K562 (cell line): ENCODE measurements around the gene MSL3. TPM values are rescaled to one million over a fixed set of nuclear protein-coding genes. Genes with fewer than 3 reads are reported as not detected.

Source experiments
- ATAC-seq: fragments of 200-7000 bp; cut with Tn5 transposase; 3 replicates; pipeline ENCODE4 v1.9.1; 2020; ENCODE audit warnings: moderate library complexity
- BruUV-seq: library from RNA; stranded (reverse); fragments of 400-500 nt; replicated peaks from 2 replicates; lab custom pipeline; 2021; lab: Mats Ljungman, UMichigan
- CTCF ChIA-PET: fragments of 300-600 bp; formaldehyde crosslinking; extraction: SDS; loops from one replicate; lab custom pipeline; 2021; ENCODE audit warnings: low intra/inter-chr PET ratio; lab: Yijun Ruan, JAX
- POLR2A ChIA-PET: fragments of 300-600, 350-650 bp; sonication (Branson Sonifier 250); formaldehyde crosslinking; extraction: SDS; loops from one replicate; lab custom pipeline; 2021; ENCODE audit warnings: antibody characterized with exemption, inconsistent platforms; lab: Yijun Ruan, JAX
- DNase-seq, 4 experiments: peaks; one replicate each; pipeline versions ENCODE4 v3.0.0 to v3.0.0-alpha.2; 2011 to 2018; ENCODE audit warnings: low spot score in 3 of 4, mixed read lengths in 3 of 4; ENCODE audit errors: extremely low read depth in 1 of 4
- FAIRE-seq: peaks from 2 replicates; lab custom pipeline; 2011; peaks lifted over from hg19 to GRCh38; lab: Jason Lieb, UNC
- H2AFZ ChIP-seq: 2 replicates; pipeline ENCODE4 v1.6.0; 2011; ENCODE audit warnings: low read depth, low read length, control low read depth, inconsistent platforms
- H3K27ac ChIP-seq: fragments of 200-600 bp; 3 replicates; pipeline ENCODE4 v1.8.0; 2011; ENCODE audit warnings: low read depth, mild to moderate bottlenecking, control low read depth, inconsistent platforms, low read length, moderate library complexity, mixed read lengths; ENCODE audit errors: extremely low read depth
- H3K27me3 ChIP-seq, 2 experiments: fragments of 300-600 bp in 1 of 2; 2 replicates in 1 of 2; 3 replicates in 1 of 2; pipeline versions ENCODE4 v1.6.0 to v1.8.0; 2011; ENCODE audit warnings: inconsistent platforms in 2 of 2, low read length in 2 of 2, mild to moderate bottlenecking in 1 of 2, mixed read lengths in 1 of 2, moderate library complexity in 1 of 2; ENCODE audit not compliant: control insufficient read depth in 2 of 2, insufficient read depth in 2 of 2
- H3K36me3 ChIP-seq: fragments of 300-600 bp; 3 replicates; pipeline ENCODE4 v1.8.0; 2011; ENCODE audit warnings: mild to moderate bottlenecking, low read length, inconsistent platforms; ENCODE audit not compliant: control insufficient read depth, insufficient read depth
- H3K4me1 ChIP-seq, 2 experiments: fragments of 200-600 bp in 1 of 2; replicated peaks in 1 of 2; 2 replicates in 1 of 2; 3 replicates in 1 of 2; pipeline versions ENCODE4 v1.5.1 to v1.8.0; 2011; ENCODE audit warnings: inconsistent platforms in 2 of 2, low read length in 2 of 2, mild to moderate bottlenecking in 1 of 2, mixed read lengths in 1 of 2, moderate library complexity in 1 of 2; ENCODE audit not compliant: control insufficient read depth in 2 of 2, insufficient read depth in 2 of 2
- H3K4me2 ChIP-seq: 2 replicates; pipeline ENCODE4 v1.6.1; 2011; ENCODE audit warnings: low read length, control low read depth, inconsistent platforms, mixed read lengths; ENCODE audit not compliant: insufficient read depth
- H3K4me3 ChIP-seq: fragments of 200-600 bp; sonication (generic), shearing (Covaris generic); 2 replicates; pipeline ENCODE4 v1.5.1; 2016; ENCODE audit warnings: control low read depth, inconsistent platforms
- H3K79me2 ChIP-seq: fragments of 200-600 bp; 3 replicates; pipeline ENCODE4 v1.8.0; 2011; ENCODE audit warnings: low read length, inconsistent platforms; ENCODE audit not compliant: control insufficient read depth, insufficient read depth
- H3K9ac ChIP-seq, 2 experiments: 2 replicates each; pipeline versions ENCODE4 v1.6.0 to v1.6.1; 2011; ENCODE audit warnings: low read depth in 2 of 2, low read length in 2 of 2, control low read depth in 1 of 2, inconsistent platforms in 1 of 2, mild to moderate bottlenecking in 1 of 2, mixed read lengths in 1 of 2; ENCODE audit not compliant: insufficient read depth in 1 of 2
- H3K9me1 ChIP-seq: one replicate; pipeline ENCODE4 v1.6.0; 2011; ENCODE audit warnings: inconsistent platforms, mild to moderate bottlenecking, low read length, moderate library complexity; ENCODE audit not compliant: control insufficient read depth, insufficient read depth
- H3K9me3 ChIP-seq: replicated peaks from 2 replicates; pipeline ENCODE4 v1.5.1; 2011; ENCODE audit warnings: low read depth, low read length, inconsistent platforms; ENCODE audit not compliant: control insufficient read depth, insufficient read depth
- H4K20me1 ChIP-seq: replicated peaks from 2 replicates; pipeline ENCODE4 v1.6.1; 2011; ENCODE audit warnings: low read length, inconsistent platforms, mixed read lengths; ENCODE audit not compliant: control insufficient read depth, insufficient read depth
- C11orf30 ChIP-seq: fragments of 450-650 bp; IDR thresholded peaks from 2 replicates; pipeline ENCODE4 v1.6.1; 2016; ENCODE audit warnings: low read depth, mild to moderate bottlenecking
- CBX1 ChIP-seq: sonication (generic); IDR thresholded peaks from 2 replicates; pipeline ENCODE4 v1.6.1; 2016; ENCODE audit warnings: antibody characterized with exemption, low read depth, mild to moderate bottlenecking
- CTCFL ChIP-seq: IDR thresholded peaks from 2 replicates; pipeline ENCODE4 v1.6.1; 2011; ENCODE audit warnings: borderline replicate concordance, low read depth, mild to moderate bottlenecking, moderate library complexity, low read length; ENCODE audit not compliant: insufficient read depth, poor library complexity, severe bottlenecking
- NFE2 ChIP-seq: IDR thresholded peaks from 2 replicates; pipeline ENCODE4 v1.6.1; 2014; ENCODE audit warnings: antibody characterized with exemption, low read depth
- NR3C1 ChIP-seq: sonication (generic); formaldehyde crosslinking; IDR thresholded peaks from 2 replicates; pipeline ENCODE4 v1.8.1; 2022; ENCODE audit warnings: missing genetic modification reagents
- RAD21 ChIP-seq, 2 experiments: fragments of 250-450 bp in 1 of 2; fragments of 450-650 bp in 1 of 2; sonication (Bioruptor Pico) in 1 of 2; formaldehyde crosslinking in 1 of 2; IDR thresholded peaks in 1 of 2; conservative IDR thresholded peaks in 1 of 2; 2 replicates each; pipeline versions ENCODE4 v1.4.0 to v1.8.0; 2020 to 2022; ENCODE audit warnings: mild to moderate bottlenecking in 2 of 2, moderate library complexity in 1 of 2
- REST ChIP-seq, 2 experiments: fragments of 450-650 bp; formaldehyde crosslinking in 1 of 2; IDR thresholded peaks; 2 replicates each; pipeline versions ENCODE4 v1.4.0 to v1.6.1; 2014 to 2020; ENCODE audit warnings: mild to moderate bottlenecking in 2 of 2, borderline replicate concordance in 1 of 2, low read depth in 1 of 2
- SMC3 ChIP-seq: conservative IDR thresholded peaks from 2 replicates; pipeline ENCODE4 v1.6.1; 2011; ENCODE audit warnings: low read depth, low read length, improper control_type of control experiment; ENCODE audit not compliant: insufficient read depth
- ZNF431 ChIP-seq: sonication (generic); formaldehyde crosslinking; IDR thresholded peaks from 2 replicates; pipeline ENCODE4 v1.8.0; 2022; ENCODE audit warnings: mild to moderate bottlenecking, missing genetic modification reagents
- WGBS: fragments of 100-300 bp; shearing (Covaris generic); methylation state at CpG from one replicate; pipeline ENCODE4 v1.1.6; 2016; ENCODE audit warnings: low coverage, mixed read lengths; ENCODE audit not compliant: insufficient coverage; ENCODE audit errors: missing lambda C conversion rate; 5-methylcytosine and 5-hydroxymethylcytosine counted together
- in situ Hi-C: fragments of 300-500 bp; cut with MboI; formaldehyde crosslinking; loops from 4 replicates; pipeline ENCODE4 v1.15.0; 2018; ENCODE audit warnings: inconsistent platforms, mixed read lengths
- intact Hi-C: fragments of 100-400 bp; cut with micrococcal nuclease; formaldehyde crosslinking; loops from 2 replicates; pipeline ENCODE4 v1.14.2; 2022
- polyA plus RNA-seq, 8 experiments: library from polyadenylated mRNA; depleted of rRNA in 4 of 8; stranded (reverse) in 5 of 8; unstranded in 3 of 8; fragments of >200 nt; fragmentation: Nextera tagmentation in 2 of 8; fragmentation: Illumina TruSeq in 1 of 8; extraction: Ambion mirVana in 2 of 8; extraction: Trizol in 1 of 8; gene quantifications; 2 replicates each; pipeline versions ENCODE4 v1.2.1 to v1.2.3, GENCODE V29; 2011 to 2014; ENCODE audit warnings: inconsistent platforms in 1 of 8, missing spikeins in 1 of 8
- total RNA-seq, 7 experiments: library from RNA; depleted of rRNA in 6 of 7; stranded (reverse); fragments of >200 nt in 6 of 7; fragmentation: Illumina TruSeq in 2 of 7; extraction: Trizol in 2 of 7; gene quantifications; 2 replicates each; pipeline versions ENCODE4 v1.2.1 to v1.2.3, GENCODE V29; 2011 to 2021; ENCODE audit warnings: low replicate concordance in 1 of 7

MSL3 gene
- total and polyA plus RNA-seq, 9 of the 15 experiments (the other 6 are each of a cell fraction or from before 2014, with no cell fraction given), result 21.3 to 39.9 (median 27.1) TPM

GRCh38 chrX:11770320-11770719, 12.3 kb downstream of the MSL3 start:
- intact Hi-C loops (loop anchor here (2.0 to 10.0 kb wide), 4 partner anchors 46 to 633 kb away; no protein-coding TSS in a partner anchor), in situ Hi-C loops (loop anchor here (5.0 to 25.0 kb wide), 3 partner anchors 383 to 1583 kb away; no protein-coding TSS in a partner anchor)
- Histone ChIP-seq H3K79me2 (no peaks in the 10 kb centered on the region), H3K9me1 (no peaks in the 10 kb centered on the region), H4K20me1 (no peaks in the 10 kb centered on the region), H3K36me3 (peaks cover 38% of the 10 kb centered on the region), H3K4me2 (no peak overlapping the region), H3K9me3 (no peaks in the 10 kb centered on the region), H3K27me3 (no peaks in the 10 kb centered on the region), H3K4me1 (peaks cover 0 to 3% of the 10 kb centered on the region in 2 experiments; a peak in 2 of 5 replicates), H3K27ac (no peak overlapping the region), H3K4me3 (no peak overlapping the region), H2AFZ (peak overlapping the region; percentile 79), H3K9ac (no peak overlapping the region)
- BruUV-seq, result no TSS peak
- DNase-seq, result peak; percentile 64 to 70 (median 66)
- ChIA-PET POLR2A (interaction anchor here (1.0 kb wide), 1 partner anchor 262 kb away, joined by 3 read pairs; no protein-coding TSS in a partner anchor), CTCF (interaction anchor here (0.9 to 6.1 kb wide), 3 partner anchors 237 to 1580 kb away, joined by 3 to 126 read pairs (median 3); no protein-coding TSS in a partner anchor)
- ATAC-seq, result peak; percentile 97
- peak; percentile 76 for FAIRE-seq
- WGBS, result 4% methylated on average over 12 of the region's 12 CpGs
- no peak for TF ChIP-seq NFE2
- no peak for TF ChIP-seq CBX1
- no peak for TF ChIP-seq ZNF431 (CRISPR knock-in tag)
- peak; percentile 69 for TF ChIP-seq REST (IDR thresholded peaks at IDR 0.05; ENCODE audit: borderline replicate concordance)
- no peak for TF ChIP-seq REST (CRISPR knock-in tag; IDR thresholded peaks at IDR 0.05; ENCODE audit: low read depth)
- TF ChIP-seq RAD21 (CRISPR knock-in tag; conservative IDR thresholded peaks at IDR 0.05 in 1 of 2, IDR thresholded peaks at IDR 0.05 in 1 of 2), result peak; percentile 80 to 84
- TF ChIP-seq NR3C1, result no peak
- TF ChIP-seq C11orf30, result no peak
- peak; percentile 29 for TF ChIP-seq CTCFL
- peak; percentile 54 for TF ChIP-seq SMC3
